Measurements from ENCODE around the gene MSI2.

DNA sequence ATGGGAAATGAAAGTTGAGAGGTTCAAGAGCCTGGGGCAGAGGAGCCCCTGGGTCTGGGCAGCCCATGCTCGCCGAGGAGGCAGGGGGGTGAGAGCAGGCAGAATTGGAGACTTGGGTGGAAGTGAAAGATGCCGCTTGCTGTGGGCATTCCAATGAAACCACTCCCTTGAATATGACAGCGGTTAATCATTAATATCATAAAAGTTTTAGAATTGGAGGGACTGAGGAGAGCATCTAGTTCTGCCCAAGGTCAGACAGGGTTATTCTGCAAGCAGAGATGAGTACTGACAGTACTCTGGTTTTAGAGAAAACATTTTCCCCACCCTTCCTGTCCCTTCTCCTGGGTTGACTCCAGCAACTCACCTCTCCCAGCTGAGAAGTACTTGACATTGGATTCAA is 180.2 kb downstream of the MSI2 start:
- TF ChIP-seq, protein P1, sequence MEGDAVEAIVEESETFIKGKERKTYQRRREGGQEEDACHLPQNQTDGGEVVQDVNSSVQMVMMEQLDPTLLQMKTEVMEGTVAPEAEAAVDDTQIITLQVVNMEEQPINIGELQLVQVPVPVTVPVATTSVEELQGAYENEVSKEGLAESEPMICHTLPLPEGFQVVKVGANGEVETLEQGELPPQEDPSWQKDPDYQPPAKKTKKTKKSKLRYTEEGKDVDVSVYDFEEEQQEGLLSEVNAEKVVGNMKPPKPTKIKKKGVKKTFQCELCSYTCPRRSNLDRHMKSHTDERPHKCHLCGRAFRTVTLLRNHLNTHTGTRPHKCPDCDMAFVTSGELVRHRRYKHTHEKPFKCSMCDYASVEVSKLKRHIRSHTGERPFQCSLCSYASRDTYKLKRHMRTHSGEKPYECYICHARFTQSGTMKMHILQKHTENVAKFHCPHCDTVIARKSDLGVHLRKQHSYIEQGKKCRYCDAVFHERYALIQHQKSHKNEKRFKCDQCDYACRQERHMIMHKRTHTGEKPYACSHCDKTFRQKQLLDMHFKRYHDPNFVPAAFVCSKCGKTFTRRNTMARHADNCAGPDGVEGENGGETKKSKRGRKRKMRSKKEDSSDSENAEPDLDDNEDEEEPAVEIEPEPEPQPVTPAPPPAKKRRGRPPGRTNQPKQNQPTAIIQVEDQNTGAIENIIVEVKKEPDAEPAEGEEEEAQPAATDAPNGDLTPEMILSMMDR (IDR thresholded peaks at IDR 0.05; ENCODE audit: insufficient read depth, low read length, poor library complexity, severe bottlenecking): no peak
- no peak for TF ChIP-seq EZH2phosphoT487 (conservative IDR thresholded peaks at IDR 0.05; ENCODE audit: low read length)

All from SU-DHL-6 (cell line).